HG03457 (cell line): ENCODE results near the gene NUTM2B.
"Not testable (repeated sequence)": the region's sequence is repeated elsewhere in the genome, so short reads cannot be mapped to it uniquely, and the experiment has no call there.

Experiments
- ATAC-seq: cut with Tn5 transposase; IDR thresholded peaks from one replicate; pipeline ENCODE4 v1.9.1; 2021; ENCODE audit warnings: moderate number of reproducible peaks; ENCODE audit not compliant: unreplicated experiment

Gene NUTM2B, protein sequence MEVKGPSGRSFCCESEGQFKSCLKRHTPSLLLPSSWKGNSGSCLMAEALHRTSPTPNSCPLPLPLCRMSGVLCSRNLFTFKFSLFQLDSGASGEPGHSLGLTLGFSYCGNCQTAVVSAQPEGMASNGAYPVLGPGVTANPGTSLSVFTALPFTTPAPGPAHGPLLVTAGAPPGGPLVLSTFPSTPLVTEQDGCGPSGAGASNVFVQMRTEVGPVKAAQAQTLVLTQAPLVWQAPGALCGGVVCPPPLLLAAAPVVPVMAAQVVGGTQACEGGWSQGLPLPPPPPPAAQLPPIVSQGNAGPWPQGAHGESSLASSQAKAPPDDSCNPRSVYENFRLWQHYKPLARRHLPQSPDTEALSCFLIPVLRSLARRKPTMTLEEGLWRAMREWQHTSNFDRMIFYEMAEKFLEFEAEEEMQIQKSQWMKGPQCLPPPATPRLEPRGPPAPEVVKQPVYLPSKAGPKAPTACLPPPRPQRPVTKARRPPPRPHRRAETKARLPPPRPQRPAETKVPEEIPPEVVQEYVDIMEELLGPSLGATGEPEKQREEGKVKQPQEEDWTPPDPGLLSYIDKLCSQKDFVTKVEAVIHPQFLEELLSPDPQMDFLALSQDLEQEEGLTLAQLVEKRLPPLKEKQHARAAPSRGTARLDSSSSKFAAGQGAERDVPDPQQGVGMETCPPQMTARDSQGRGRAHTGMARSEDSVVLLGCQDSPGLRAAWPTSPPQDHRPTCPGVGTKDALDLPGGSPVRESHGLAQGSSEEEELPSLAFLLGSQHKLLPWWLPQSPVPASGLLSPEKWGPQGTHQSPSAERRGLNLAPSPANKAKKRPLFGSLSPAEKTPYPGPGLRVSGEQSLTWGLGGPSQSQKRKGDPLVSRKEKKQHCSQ

GRCh38 chr10:79702927-79703326 lies at the start of gene NUTM2B:
NUTM2B (plus strand) TSS chr10:79703227; CDS start chr10:79703610, 383 bp downstream.
- not testable (repeated sequence) for ATAC-seq

GRCh38 chr10:79663287-79663686 lies 39.7 kb upstream of the NUTM2B start:
- ATAC-seq = not testable (repeated sequence)

- not testable (repeated sequence) for ATAC-seq
Measured at GRCh38 chr10:79664686-79665085, 38.3 kb upstream of the NUTM2B start.

GRCh38 chr10:79669248-79669788 lies 33.7 kb upstream of the NUTM2B start:
- ATAC-seq = not testable (repeated sequence)

- ATAC-seq = not testable (repeated sequence)
Measured at GRCh38 chr10:79674878-79675277, 28.1 kb upstream of the NUTM2B start.

GRCh38 chr10:79683026-79683883 lies 19.8 kb upstream of the NUTM2B start:
- ATAC-seq = not testable (repeated sequence)

- ATAC-seq = not testable (repeated sequence)
Measured at GRCh38 chr10:79683884-79684720, 18.9 kb upstream of the NUTM2B start.

DNA sequence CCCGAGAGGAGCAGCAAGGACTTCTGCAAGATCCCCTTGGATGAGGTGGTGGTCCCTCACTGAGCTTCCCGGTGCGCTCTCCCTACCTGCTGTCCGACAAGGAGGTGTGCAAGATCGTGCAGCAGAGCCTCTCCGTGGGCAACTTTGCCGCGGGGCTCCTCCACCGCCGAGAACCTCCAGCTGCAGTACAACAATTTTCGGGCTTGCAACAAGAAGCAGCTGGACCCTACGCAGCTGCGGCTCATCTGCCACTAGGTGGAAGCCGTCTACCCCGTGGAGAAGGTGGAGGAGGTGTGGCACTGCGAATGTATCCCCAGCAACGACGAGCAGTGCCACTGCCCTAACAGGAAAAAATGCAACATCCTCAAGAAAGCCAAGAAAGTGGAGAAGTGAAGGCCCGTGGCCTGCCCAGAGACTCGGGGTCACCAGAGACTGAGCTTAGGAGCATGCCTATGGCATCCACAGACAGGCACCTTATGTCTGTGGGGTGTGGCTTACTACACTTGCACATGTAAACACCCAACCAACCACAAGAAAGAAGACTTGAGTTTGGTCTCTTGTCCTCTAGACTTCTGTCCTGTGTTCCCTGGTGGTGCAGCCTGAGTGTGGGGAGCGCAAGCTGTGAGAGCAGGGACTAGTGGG lies 17.9 kb upstream of the NUTM2B start:
- peak; percentile 80 for ATAC-seq

DNA sequence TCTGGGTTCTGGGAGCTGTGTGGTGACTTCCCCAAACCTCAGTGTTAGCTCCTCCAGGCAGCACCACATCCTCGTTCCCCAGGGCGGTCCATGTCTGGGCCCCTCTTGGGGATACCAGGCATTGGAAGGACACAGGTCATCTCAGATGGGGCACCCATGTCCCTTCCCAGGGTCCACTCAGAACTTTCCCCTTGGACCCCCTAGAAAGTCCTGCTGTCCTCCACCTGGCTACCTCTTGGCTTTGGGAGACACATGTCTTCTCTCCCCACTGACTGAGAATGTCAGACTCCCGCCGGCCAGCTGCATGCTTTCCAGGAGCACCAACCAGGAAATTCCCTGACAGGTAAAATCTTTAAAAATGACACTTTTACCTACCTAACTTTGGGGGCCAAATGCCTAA lies 16.4 kb upstream of the NUTM2B start:
- not testable (repeated sequence) for ATAC-seq

GRCh38 chr10:79687406-79688150 lies 15.4 kb upstream of the NUTM2B start:
- not testable (repeated sequence) for ATAC-seq

GRCh38 chr10:79688798-79689197 lies 14.2 kb upstream of the NUTM2B start:
- not testable (repeated sequence) for ATAC-seq

DNA sequence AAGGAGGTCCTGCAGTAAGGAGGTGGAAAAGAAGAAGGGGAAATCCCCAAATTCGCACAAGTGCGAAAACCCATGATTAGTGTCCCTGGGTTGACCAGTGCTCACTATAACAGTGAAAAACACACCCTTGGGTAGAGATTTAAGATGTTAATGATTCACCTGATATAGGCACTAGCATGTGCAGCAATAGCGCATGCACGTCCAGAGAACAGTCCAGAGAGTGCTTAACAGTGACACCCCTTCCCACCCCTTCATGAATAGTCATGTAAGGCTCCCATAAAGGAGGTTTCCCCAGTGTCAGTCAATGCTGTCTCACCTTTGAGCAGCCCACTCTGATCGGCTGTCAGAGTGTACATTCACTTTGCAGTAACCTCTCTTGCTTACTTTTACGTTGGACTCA lies 6.4 kb upstream of the NUTM2B start:
- ATAC-seq = not testable (repeated sequence)

- not testable (repeated sequence) for ATAC-seq
Measured at GRCh38 chr10:79697141-79697540, 5.9 kb upstream of the NUTM2B start.

GRCh38 chr10:79700381-79700944 lies 2.6 kb upstream of the NUTM2B start:
- not testable (repeated sequence) for ATAC-seq

- not testable (repeated sequence) for ATAC-seq
Measured at GRCh38 chr10:79707017-79707416, 4.0 kb downstream of the NUTM2B start.

GRCh38 chr10:79714976-79715375 lies 11.9 kb downstream of the NUTM2B start:
- not testable (repeated sequence) for ATAC-seq

- not testable (repeated sequence) for ATAC-seq
Measured at GRCh38 chr10:79716917-79717579, 14.0 kb downstream of the NUTM2B start.
